Gastroesophageal sphincter (tissue), 4 donors: ENCODE data around the gene PCK2. TPM values are rescaled to one million over a fixed set of nuclear protein-coding genes. Genes with fewer than 3 reads are reported as not detected.
A peak's percentile ranks its signal among the peaks of the same experiment; 100 is the strongest.

Experiments used
- ATAC-seq: fragments of 150-250 bp; one replicate; pipeline ENCODE4 v1.9.1; 2016; ENCODE audit warnings: mild to moderate bottlenecking, moderate library complexity
- H3K27ac ChIP-seq, 4 donors: fragments of 200-600 bp; sonication (generic) in 3 of 4; 1 replicate in 3 of 4; 2 replicates in 1 of 4; pipeline ENCODE4 v1.5.1; 2016 to 2019
- H3K27me3 ChIP-seq: fragments of 200-600 bp; sonication (generic); one replicate; pipeline ENCODE4 v1.5.1; 2019
- H3K36me3 ChIP-seq, 2 donors: fragments of 200-600 bp; sonication (generic); one replicate each; pipeline ENCODE4 v1.5.1; 2019; ENCODE audit warnings: control low read depth in 1 of 2
- H3K4me1 ChIP-seq, 3 donors: fragments of 200-600 bp; sonication (generic); 1 replicate in 2 of 3; 2 replicates in 1 of 3; pipeline ENCODE4 v1.5.1; 2016 to 2019; ENCODE audit warnings: control low read depth in 2 of 3
- H3K4me3 ChIP-seq, 2 donors: fragments of 200-600 bp; sonication (generic); one replicate each; pipeline ENCODE4 v1.5.1; 2019; ENCODE audit warnings: mild to moderate bottlenecking in 1 of 2, moderate library complexity in 1 of 2
- H3K9me3 ChIP-seq, 3 donors: fragments of 200-600 bp; sonication (generic); one replicate each; pipeline ENCODE4 v1.5.1; 2017 to 2019; ENCODE audit warnings: control low read depth in 2 of 3
- EP300 ChIP-seq: sonication (generic); formaldehyde crosslinking; IDR thresholded peaks from one replicate; pipeline ENCODE4 v1.6.1; 2017; ENCODE audit warnings: antibody characterized with exemption, mild to moderate bottlenecking
- POLR2A ChIP-seq, 2 donors: fragments of 450-650 bp; IDR thresholded peaks; one replicate each; pipeline ENCODE4 v1.6.1; 2017; ENCODE audit warnings: antibody characterized with exemption in 2 of 2, mild to moderate bottlenecking in 2 of 2, moderate library complexity in 1 of 2
- POLR2AphosphoS5 ChIP-seq: sonication (generic); formaldehyde crosslinking; IDR thresholded peaks from one replicate; pipeline ENCODE4 v1.6.1; 2017; ENCODE audit warnings: antibody characterized with exemption
- WGBS, 2 donors: methylation state at CpG; one replicate each; pipeline ENCODE4 v1.1.5; 2018; ENCODE audit warnings: low coverage in 1 of 2; 5-methylcytosine and 5-hydroxymethylcytosine counted together
- total RNA-seq, 4 donors: library from RNA; depleted of rRNA; stranded (reverse); fragments of >200 nt; gene quantifications; one replicate each; pipeline ENCODE4 v1.1.0, GENCODE V29; 2016
- TF ChIP-seq, protein P1 (sequence below), 4 experiments: fragments of 200-600 bp in 2 of 4; fragments of 450-650 bp in 2 of 4; sonication (generic) in 1 of 4; IDR thresholded peaks; one replicate each; pipeline ENCODE4 v1.5.1; 2017 to 2019; ENCODE audit warnings: antibody characterized with exemption in 4 of 4, mild to moderate bottlenecking in 2 of 4, moderate library complexity in 2 of 4

Gene PCK2
- total RNA-seq, 4 donors from 2014 or later: 9.2 to 14.9 (median 11.6) TPM

GRCh38 chr14:24114532-24115421 lies 20.7 kb downstream of the PCK2 start, which contains the start of the genes DCAF11 and NRL:
TSS of gene DCAF11 (plus strand) at chr14:24114777. CDS start at chr14:24115595, 818 bp downstream.
TSS of gene NRL (minus strand) at chr14:24114949. CDS start at chr14:24082848, 32,101 bp downstream.
- WGBS, 2 donors: 0 to 4% methylated on average over 4 to 8 of the region's 65 CpGs
- H3K36me3 ChIP-seq: peaks cover 0 to 30% of the 10 kb centered on the region in 2 donors
- TF ChIP-seq POLR2A (IDR thresholded peaks at IDR 0.05) (peak in 1 of 2 donors; percentile 13), POLR2AphosphoS5 (peak; percentile 89), EP300 (peak; percentile 24)
- TF ChIP-seq, protein P1, sequence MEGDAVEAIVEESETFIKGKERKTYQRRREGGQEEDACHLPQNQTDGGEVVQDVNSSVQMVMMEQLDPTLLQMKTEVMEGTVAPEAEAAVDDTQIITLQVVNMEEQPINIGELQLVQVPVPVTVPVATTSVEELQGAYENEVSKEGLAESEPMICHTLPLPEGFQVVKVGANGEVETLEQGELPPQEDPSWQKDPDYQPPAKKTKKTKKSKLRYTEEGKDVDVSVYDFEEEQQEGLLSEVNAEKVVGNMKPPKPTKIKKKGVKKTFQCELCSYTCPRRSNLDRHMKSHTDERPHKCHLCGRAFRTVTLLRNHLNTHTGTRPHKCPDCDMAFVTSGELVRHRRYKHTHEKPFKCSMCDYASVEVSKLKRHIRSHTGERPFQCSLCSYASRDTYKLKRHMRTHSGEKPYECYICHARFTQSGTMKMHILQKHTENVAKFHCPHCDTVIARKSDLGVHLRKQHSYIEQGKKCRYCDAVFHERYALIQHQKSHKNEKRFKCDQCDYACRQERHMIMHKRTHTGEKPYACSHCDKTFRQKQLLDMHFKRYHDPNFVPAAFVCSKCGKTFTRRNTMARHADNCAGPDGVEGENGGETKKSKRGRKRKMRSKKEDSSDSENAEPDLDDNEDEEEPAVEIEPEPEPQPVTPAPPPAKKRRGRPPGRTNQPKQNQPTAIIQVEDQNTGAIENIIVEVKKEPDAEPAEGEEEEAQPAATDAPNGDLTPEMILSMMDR (IDR thresholded peaks at IDR 0.05): peak in 1 of 4 experiments; percentile 29

DNA sequence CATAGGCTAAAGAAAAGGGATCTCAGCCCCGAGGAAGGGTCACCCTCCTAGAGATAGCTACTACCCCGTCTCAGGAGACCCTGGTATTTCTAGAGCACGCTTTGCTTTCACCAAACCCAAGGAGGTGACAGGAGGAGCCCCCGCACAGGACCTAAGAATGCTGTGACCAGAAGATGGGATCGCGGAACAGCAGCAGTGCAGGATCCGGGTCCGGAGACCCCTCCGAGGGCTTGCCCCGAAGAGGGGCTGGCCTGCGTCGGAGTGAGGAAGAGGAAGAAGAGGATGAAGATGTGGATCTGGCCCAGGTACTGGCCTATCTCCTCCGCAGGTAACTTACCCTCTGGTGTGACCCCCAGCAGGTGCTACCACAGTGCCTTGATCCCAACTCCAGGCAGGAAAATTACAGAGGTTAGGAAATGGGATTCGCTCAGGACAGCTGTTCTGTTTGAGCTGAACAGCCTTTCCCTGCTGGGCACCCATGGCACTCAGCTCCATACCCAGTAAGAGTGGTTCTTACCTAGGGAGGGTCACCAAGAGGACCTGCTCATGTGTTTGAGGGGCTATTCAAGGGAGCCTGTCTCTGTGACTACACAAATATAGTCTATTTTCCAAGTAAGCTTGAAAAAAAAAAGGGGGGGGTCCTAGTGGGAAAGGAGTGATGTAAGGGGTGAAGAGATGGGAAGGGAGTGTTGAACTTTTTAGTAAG lies 21.5 kb downstream of the PCK2 start:
- Histone ChIP-seq H3K4me3 (peak overlapping the region; percentile 36 to 63), H3K4me1 (peaks cover 0 to 29% (median 10%) of the 10 kb centered on the region in 3 donors), H3K36me3 (peaks cover 0 to 38% of the 10 kb centered on the region in 2 donors), H3K27me3 (no peaks in the 10 kb centered on the region), H3K9me3 (no peaks in the 10 kb centered on the region), H3K27ac (peak overlapping the region; percentile 70 to 100 (median 98))
- TF ChIP-seq, protein P1 (IDR thresholded peaks at IDR 0.05): no peak
- TF ChIP-seq POLR2A (IDR thresholded peaks at IDR 0.05) (no peak), POLR2AphosphoS5 (no peak), EP300 (no peak)
- no peak for ATAC-seq
- WGBS, 2 donors: 0 to 7% methylated on average over 1 to 3 of the region's 14 CpGs

More at GRCh38 chr14:24114532-24115421, 20.7 kb downstream of the PCK2 start, which contains the start of the genes DCAF11 and NRL:
- no peaks in the 10 kb centered on the region for H3K27me3 ChIP-seq
- H3K9me3 ChIP-seq: no peaks in the 10 kb centered on the region
- peak within 1 kb of the TSS; percentile 62 to 63 for H3K4me3 ChIP-seq
- ATAC-seq: peak; percentile 95
- peak within 1 kb of the TSS; percentile 89 to 100 (median 98) for H3K27ac ChIP-seq
- H3K4me1 ChIP-seq: peaks cover 0 to 29% (median 10%) of the 10 kb centered on the region in 3 donors

DNA sequence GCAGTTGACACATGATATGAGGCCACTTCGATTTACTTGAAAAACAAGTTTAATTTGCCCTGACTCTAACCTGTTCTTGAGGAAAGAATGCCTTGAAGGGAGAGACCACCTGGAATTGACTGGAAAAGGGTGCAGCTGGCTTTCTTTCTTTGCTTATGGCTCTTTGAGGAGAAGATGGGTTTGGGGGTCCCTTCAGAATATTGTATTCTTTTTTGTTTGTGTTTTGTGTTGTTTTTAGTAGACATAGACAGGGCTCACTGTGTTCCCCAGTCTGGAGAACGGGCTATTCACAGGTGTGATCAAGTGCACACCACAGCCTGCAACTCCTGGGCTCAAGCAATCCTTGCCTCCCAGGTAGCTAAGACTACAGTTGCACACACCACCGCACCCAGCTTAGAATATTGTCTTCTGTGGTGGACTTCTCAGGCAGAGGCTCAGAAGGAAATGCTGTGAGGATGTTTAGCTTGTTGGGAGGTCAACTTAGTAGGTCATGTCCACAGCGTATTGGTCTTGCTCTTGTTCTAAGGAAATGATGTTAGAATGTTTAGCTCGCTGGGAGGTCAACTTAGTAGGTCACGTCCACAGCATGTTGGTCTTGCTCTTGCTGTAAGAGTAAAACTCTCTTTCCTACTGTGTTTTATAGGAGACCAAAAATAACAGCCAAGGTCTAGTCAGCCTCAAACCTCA lies 22.2 kb downstream of the PCK2 start:
- Histone ChIP-seq H3K27me3 (no peaks in the 10 kb centered on the region), H3K27ac (no peak overlapping the region), H3K9me3 (no peaks in the 10 kb centered on the region), H3K4me3 (peak overlapping the region in 1 of 2 donors; percentile 63), H3K36me3 (peaks cover 0 to 45% of the 10 kb centered on the region in 2 donors), H3K4me1 (peaks cover 0 to 29% (median 10%) of the 10 kb centered on the region in 3 donors)
- 55 to 87% methylated on average over 2 to 5 of the region's 6 CpGs for WGBS, 2 donors
- ATAC-seq: no peak
- TF ChIP-seq, protein P1 (IDR thresholded peaks at IDR 0.05): no peak
- TF ChIP-seq EP300 (no peak), POLR2A (IDR thresholded peaks at IDR 0.05) (no peak), POLR2AphosphoS5 (no peak)

GRCh38 chr14:24117179-24117578 lies 23.1 kb downstream of the PCK2 start:
- 85 to 100% methylated on average over 2 to 5 of the region's 6 CpGs for WGBS, 2 donors
- H3K36me3 ChIP-seq: peaks cover 0 to 54% of the 10 kb centered on the region in 2 donors

More at GRCh38 chr14:24117179-24117578, 23.1 kb downstream of the PCK2 start:
- TF ChIP-seq EP300 (no peak), POLR2AphosphoS5 (no peak), POLR2A (IDR thresholded peaks at IDR 0.05) (no peak)
- TF ChIP-seq, protein P1 (IDR thresholded peaks at IDR 0.05): no peak
- H3K4me1 ChIP-seq: peaks cover 0 to 29% (median 10%) of the 10 kb centered on the region in 3 donors
- ATAC-seq: no peak
- no peaks in the 10 kb centered on the region for H3K27me3 ChIP-seq
- H3K4me3 ChIP-seq: no peak overlapping the region
- no peaks in the 10 kb centered on the region for H3K9me3 ChIP-seq
- H3K27ac ChIP-seq: no peak overlapping the region
